ENCODE data around the gene PPIE.

- no peak for TF ChIP-seq POLR2A (IDR thresholded peaks at IDR 0.05)
- TF ChIP-seq CTCF (IDR thresholded peaks at IDR 0.05) = no peak
These were observed 20.7 kb downstream of the PPIE start for GRCh38 chr1:39759436-39759726.
